ENCODE data around the gene GPR33. TPM values are rescaled to one million over a fixed set of nuclear protein-coding genes. Genes with fewer than 3 reads are reported as not detected.

Gene GPR33
- not detected in 2 replicates for total RNA-seq

GRCh38 chr14:31487886-31488285, at the start of gene GPR33:
Gene GPR33, minus strand, starts transcription at chr14:31488039. Its CDS starts 4,074 bp downstream, at chr14:31483965.

GRCh38 chr14:31456841-31457664, 30.8 kb downstream of the GPR33 start, which contains the start of gene DTD2:
Gene DTD2, minus strand, starts transcription at chr14:31457506. Its CDS starts 113 bp downstream, at chr14:31457393.

Other genes starting within 250 kb of the GPR33 start
- gene HEATR5A, start 67.5 kb downstream of the GPR33 start, total RNA-seq, result 20.9 and 35.2 TPM in 2 replicates
- gene DTD2, start 30.5 kb downstream of the GPR33 start, total RNA-seq, result 25.0 and 44.6 TPM in 2 replicates
- gene NUBPL, start 73.4 kb upstream of the GPR33 start, total RNA-seq, result 8.4 and 17.6 TPM in 2 replicates

All from pericardium fibroblast (primary cell).